Measurements from ENCODE around the gene ANKRD66. TPM values are rescaled to one million over a fixed set of nuclear protein-coding genes. Genes with fewer than 3 reads are reported as not detected.
"Not testable (repeated sequence)": the region's sequence is repeated elsewhere in the genome, so short reads cannot be mapped to it uniquely, and the experiment has no call there.

Gene ANKRD66
- total RNA-seq, 4 donors from 2014 or later: not detected

DNA sequence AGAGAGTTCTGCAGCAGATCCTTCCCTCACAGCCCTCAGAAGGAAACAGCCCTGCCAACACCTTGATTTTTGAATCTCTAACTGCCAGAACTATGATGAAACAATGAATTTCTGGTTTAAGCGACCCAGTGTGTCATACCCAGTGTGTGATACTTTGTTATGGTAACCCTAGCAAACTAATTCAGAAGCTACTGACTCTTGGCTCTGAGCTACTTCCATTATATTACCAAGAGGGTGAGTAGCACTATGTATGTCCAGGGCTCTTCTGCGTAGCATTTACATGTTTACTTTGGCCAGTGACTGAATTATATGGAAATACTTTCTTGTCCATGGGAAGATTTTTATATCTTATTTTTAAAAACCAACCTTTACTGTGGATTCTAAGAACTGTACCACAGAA, 16.7 kb downstream of the ANKRD66 start:
- intact Hi-C loops (cut with DNase I): no loop called here

DNA sequence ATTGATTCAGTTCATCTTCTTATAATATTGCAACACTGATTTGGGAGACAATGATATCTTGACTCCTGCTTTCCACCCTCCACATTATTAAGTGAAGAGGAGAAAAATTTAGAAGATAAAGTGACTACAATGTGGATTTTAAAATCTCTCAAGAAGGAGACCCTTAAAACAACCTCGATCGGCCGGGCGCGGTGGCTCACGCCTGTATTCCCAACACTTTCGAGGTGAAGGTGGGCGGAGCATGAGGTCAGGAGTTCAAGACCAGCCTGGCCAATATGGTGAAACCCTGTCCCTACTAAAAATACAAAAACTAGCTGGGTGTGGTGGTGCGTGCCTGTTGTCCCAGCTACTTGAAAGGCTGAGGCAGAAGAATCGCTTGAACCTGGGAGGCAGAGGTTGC, 17.5 kb downstream of the ANKRD66 start:
- H3K4me1 ChIP-seq; DNase-seq (ENCODE audit: extremely low spot score); H3K9me3 ChIP-seq; H3K27me3 ChIP-seq; H3K36me3 ChIP-seq; intact Hi-C loops (cut with DNase I); H3K4me3 ChIP-seq; H3K27ac ChIP-seq (replicated peaks in 1 of 4): not testable (repeated sequence)
- WGBS: 91% methylated on average over 10 of the region's 10 CpGs

More for the DNA sequence above, 16.7 kb downstream of the ANKRD66 start:
- WGBS: 80% methylated on average over 2 of the region's 2 CpGs
- Histone ChIP-seq H3K4me3 (no peak overlapping the region), H3K27me3 (no peaks in the 10 kb centered on the region), H3K36me3 (no peaks in the 10 kb centered on the region), H3K27ac (replicated peaks in 1 of 4) (no peak overlapping the region), H3K4me1 (no peaks in the 10 kb centered on the region), H3K9me3 (no peaks in the 10 kb centered on the region)
- no peak for DNase-seq (ENCODE audit: extremely low spot score)
- no peak for TF ChIP-seq POLR2A (IDR thresholded peaks at IDR 0.05; ENCODE audit: low read depth)
- TF ChIP-seq, protein P1, sequence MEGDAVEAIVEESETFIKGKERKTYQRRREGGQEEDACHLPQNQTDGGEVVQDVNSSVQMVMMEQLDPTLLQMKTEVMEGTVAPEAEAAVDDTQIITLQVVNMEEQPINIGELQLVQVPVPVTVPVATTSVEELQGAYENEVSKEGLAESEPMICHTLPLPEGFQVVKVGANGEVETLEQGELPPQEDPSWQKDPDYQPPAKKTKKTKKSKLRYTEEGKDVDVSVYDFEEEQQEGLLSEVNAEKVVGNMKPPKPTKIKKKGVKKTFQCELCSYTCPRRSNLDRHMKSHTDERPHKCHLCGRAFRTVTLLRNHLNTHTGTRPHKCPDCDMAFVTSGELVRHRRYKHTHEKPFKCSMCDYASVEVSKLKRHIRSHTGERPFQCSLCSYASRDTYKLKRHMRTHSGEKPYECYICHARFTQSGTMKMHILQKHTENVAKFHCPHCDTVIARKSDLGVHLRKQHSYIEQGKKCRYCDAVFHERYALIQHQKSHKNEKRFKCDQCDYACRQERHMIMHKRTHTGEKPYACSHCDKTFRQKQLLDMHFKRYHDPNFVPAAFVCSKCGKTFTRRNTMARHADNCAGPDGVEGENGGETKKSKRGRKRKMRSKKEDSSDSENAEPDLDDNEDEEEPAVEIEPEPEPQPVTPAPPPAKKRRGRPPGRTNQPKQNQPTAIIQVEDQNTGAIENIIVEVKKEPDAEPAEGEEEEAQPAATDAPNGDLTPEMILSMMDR (IDR thresholded peaks at IDR 0.05): no peak
- TF ChIP-seq EP300 (IDR thresholded peaks at IDR 0.05): no peak
- TF ChIP-seq POLR2AphosphoS5 (IDR thresholded peaks at IDR 0.05): no peak

DNA sequence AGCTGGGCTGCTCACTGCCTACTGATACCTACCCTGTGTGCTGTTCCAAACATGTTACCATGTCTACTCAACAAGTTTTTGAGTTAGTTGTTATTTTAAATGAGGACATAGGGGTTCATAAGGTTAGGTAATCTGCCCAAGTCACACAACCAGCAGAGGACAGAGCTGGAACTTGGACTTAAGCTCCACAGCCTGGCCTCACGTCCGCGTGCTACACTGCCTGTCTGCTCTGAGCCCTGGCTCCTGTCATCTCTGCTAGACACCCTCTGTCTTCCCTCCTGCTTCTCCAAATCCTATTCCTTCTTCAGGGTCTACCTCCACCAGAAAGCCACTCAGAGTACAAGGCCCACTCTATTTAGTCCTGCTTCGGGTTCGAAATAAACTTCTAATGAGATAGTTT, 18.2 kb downstream of the ANKRD66 start:
- DNase-seq (ENCODE audit: extremely low spot score): no peak
- H3K36me3 ChIP-seq: no peaks in the 10 kb centered on the region
- WGBS: 87% methylated on average over 5 of the region's 5 CpGs
- TF ChIP-seq POLR2A (IDR thresholded peaks at IDR 0.05; ENCODE audit: low read depth): no peak
- TF ChIP-seq, protein P1 (IDR thresholded peaks at IDR 0.05): no peak
- TF ChIP-seq EP300 (IDR thresholded peaks at IDR 0.05): no peak
- TF ChIP-seq POLR2AphosphoS5 (IDR thresholded peaks at IDR 0.05): no peak
- intact Hi-C loops (cut with DNase I): no loop called here
- H3K9me3 ChIP-seq: no peaks in the 10 kb centered on the region
- no peaks in the 10 kb centered on the region for H3K27me3 ChIP-seq
- no peak overlapping the region for H3K4me3 ChIP-seq
- H3K27ac ChIP-seq (replicated peaks in 1 of 4): no peak overlapping the region
- no peaks in the 10 kb centered on the region for H3K4me1 ChIP-seq

DNA sequence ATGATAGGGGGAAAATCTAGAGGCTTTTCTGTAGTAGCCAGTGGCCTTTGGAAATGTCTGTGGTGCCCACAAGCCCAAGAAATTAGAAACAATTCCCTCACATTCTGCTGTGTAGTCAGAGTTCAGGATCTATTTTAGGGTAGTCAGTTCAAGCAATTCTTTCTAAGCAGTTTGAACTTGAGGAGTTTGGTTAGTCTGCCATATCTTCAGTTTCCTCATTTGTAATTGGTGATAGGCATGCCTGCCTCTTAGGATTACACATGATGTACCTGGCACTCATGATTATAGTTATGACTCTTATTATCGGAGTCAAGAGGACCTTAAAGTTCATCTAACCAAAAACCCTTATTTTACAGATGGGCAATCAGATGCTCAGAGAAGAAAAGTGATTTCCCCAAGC, 25.3 kb downstream of the ANKRD66 start:
- H3K27me3 ChIP-seq: no peaks in the 10 kb centered on the region
- H3K4me1 ChIP-seq: no peaks in the 10 kb centered on the region
- no peaks in the 10 kb centered on the region for H3K36me3 ChIP-seq
- intact Hi-C loops (cut with DNase I): no loop called here
- no peak for DNase-seq (ENCODE audit: extremely low spot score)
- 93% methylated on average over 1 of the region's 1 CpG for WGBS
- TF ChIP-seq POLR2AphosphoS5 (IDR thresholded peaks at IDR 0.05): no peak
- TF ChIP-seq POLR2A (IDR thresholded peaks at IDR 0.05; ENCODE audit: low read depth): no peak
- TF ChIP-seq, protein P1 (IDR thresholded peaks at IDR 0.05): no peak
- no peak for TF ChIP-seq EP300 (IDR thresholded peaks at IDR 0.05)
- no peak overlapping the region for H3K4me3 ChIP-seq
- H3K27ac ChIP-seq (replicated peaks in 1 of 4): no peak overlapping the region
- no peaks in the 10 kb centered on the region for H3K9me3 ChIP-seq

DNA sequence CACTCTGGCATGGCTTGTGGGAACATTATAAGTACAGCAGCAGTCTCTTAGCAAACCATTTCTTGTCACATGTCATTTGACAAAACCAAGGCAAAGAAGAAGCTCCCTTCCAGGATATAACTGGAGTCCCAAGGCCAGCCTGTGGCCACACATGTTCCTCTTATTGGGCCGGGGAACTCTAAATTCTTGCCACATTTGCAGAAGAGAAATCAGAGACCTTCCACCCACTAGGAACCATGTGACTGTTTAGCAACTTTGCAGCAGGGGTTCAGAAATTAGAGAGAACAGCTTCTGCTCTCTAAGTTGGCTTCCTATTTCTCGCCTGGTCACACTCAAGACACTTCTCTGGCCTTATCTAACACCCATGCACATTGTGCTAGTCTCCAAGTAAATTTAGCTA, 26.0 kb downstream of the ANKRD66 start:
- DNase-seq (ENCODE audit: extremely low spot score): no peak
- 75% methylated on average over 2 of the region's 2 CpGs for WGBS
- Histone ChIP-seq H3K27ac (replicated peaks in 1 of 4) (no peak overlapping the region), H3K9me3 (no peaks in the 10 kb centered on the region), H3K4me3 (no peak overlapping the region), H3K36me3 (no peaks in the 10 kb centered on the region), H3K4me1 (no peaks in the 10 kb centered on the region), H3K27me3 (no peaks in the 10 kb centered on the region)
- intact Hi-C loops (cut with DNase I): no loop called here
- TF ChIP-seq POLR2AphosphoS5 (IDR thresholded peaks at IDR 0.05) (peak in 1 of 2 donors; percentile 11), EP300 (IDR thresholded peaks at IDR 0.05) (no peak), POLR2A (IDR thresholded peaks at IDR 0.05; ENCODE audit: low read depth) (no peak)

DNA sequence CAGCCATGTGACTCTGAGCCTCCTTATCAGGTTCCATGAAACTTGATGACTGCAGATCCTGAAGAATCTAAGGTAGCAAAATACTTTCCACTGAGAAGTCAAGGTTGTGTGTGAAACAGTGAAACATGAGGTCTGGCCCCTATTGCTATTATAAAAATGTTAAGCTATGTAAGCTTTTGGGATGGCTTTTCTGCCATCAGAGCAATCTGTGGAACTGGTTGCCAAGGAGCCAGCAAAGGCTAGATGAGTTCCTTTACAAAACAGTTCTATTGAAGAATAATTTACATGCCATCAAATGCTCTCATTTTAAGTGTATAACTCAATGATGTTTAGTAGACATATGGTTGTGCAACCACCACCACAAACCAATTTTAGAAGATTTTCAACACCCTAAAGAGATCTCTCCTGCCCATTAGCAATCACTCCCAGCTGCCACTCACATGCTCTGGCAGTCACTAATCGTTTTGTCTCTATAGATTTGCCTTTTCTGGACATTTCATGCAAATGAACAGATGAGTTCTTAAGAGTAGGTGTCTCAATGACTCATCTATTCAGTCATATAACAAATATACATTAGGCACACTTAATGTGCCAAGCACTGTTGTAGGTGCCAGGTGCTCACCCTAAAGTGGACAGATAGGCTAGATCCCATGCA, 26.6 kb downstream of the ANKRD66 start:
- Histone ChIP-seq H3K27me3 (no peaks in the 10 kb centered on the region), H3K36me3 (no peaks in the 10 kb centered on the region), H3K4me1 (no peaks in the 10 kb centered on the region), H3K9me3 (no peaks in the 10 kb centered on the region), H3K4me3 (no peak overlapping the region), H3K27ac (replicated peaks in 1 of 4) (no peak overlapping the region)
- WGBS: 52% methylated on average over 1 of the region's 1 CpG
- TF ChIP-seq EP300 (IDR thresholded peaks at IDR 0.05) (no peak), POLR2AphosphoS5 (IDR thresholded peaks at IDR 0.05) (no peak), POLR2A (IDR thresholded peaks at IDR 0.05; ENCODE audit: low read depth) (no peak)
- TF ChIP-seq, protein P1 (IDR thresholded peaks at IDR 0.05): no peak
- no peak for DNase-seq (ENCODE audit: extremely low spot score)
- intact Hi-C loops (cut with DNase I): no loop called here

DNA sequence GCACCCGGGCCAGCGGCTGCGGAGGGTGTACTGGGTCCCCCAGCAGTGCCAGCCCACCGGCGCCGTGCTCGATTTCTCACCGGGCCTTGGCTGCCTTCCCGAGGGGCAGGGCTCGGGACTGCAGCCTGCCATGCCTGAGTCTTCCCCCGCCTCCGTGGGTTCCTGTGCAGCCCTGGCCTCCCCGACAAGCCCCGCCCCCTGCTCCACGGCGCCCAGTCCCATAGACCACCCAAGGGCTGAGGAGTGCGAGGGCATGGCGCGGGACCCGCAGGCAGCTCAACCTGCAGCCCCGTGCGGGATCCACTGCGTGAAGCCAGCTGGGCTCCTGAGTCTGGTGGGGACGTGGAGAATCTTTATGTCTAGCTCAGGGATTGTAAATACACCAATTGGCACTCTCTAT, 28.0 kb downstream of the ANKRD66 start:
- DNase-seq (ENCODE audit: extremely low spot score); H3K4me3 ChIP-seq; intact Hi-C loops (cut with DNase I); H3K36me3 ChIP-seq; H3K9me3 ChIP-seq; H3K4me1 ChIP-seq; H3K27me3 ChIP-seq; H3K27ac ChIP-seq (replicated peaks in 1 of 4): not testable (repeated sequence)
- WGBS: 88% methylated on average over 19 of the region's 24 CpGs
